ENCODE results near the gene ASAP2. TPM values are rescaled to one million over a fixed set of nuclear protein-coding genes. Genes with fewer than 3 reads are reported as not detected.

The ASAP2 gene
- total RNA-seq (2021): 11.0 and 12.6 TPM in 2 replicates
- long read RNA-seq, partial matches to known transcripts: 2 of 3 reads
- long read RNA-seq, other reads (novel, unspliced or antisense): 1 of 3 reads

DNA sequence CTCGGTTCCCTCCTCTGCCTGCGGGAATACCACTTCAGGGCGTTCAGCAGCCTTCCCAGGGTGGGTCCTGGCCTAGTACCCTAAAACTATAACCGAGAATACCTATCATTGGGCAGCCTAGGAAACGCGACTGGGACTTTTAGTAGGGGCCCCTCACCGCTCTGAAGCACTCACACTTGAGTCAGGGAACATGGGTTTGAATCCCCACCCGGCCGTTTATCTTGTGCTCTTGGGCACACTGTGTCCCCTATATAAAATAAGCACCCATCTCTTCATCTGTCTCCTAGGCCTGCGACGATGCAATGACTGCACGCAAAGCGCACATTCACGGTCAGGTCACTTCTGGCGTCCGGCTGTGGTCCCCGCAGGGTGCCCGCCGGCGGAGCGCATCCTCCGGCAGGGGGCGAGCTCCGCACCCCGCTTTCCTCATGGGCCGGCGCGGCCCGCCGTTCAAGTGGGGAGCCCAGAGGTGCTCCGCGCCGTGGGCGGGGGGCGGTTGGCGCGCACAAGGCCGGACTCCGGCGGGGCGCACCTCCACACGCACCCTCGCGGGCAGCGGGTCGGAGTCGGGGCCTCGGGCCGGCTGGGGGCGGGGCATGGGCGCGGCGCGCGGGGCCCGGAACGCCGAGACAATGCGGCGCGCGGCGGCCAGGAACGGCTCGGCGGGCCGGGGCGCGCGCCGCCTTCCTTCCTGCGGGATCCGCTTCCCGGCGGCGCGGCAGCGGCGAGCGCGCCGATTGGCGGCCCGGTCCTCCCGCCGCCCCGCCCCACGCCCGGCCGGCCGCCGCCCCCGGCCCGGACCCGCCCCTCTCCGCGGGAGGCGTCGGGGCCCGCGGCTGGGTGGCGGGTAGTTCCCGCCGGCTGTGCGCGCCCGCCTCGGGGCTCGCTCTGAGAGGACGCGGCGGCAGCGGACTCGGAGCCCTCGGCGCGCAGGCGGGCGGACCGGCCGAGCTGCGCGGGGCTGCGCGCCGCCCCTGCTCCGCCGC lies at the start of gene ASAP2:
Gene ASAP2 (plus strand): TSS at position 850 of the 986 bp plus-strand sequence. CDS start 293 bp downstream, outside the sequence.
- WGBS (ENCODE audit: extremely low coverage, insufficient read length, low lambda C conversion rate): no CpG with 5 or more reads among the region's 128 CpGs
- peak; percentile 65 for DNase-seq

More for the DNA sequence above, at the start of gene ASAP2:
- Histone ChIP-seq H4K91ac (ENCODE audit: insufficient read length, low read depth, low read length) (no peak within 1 kb of the TSS), H2AFZ (ENCODE audit: low read length) (no peak within 1 kb of the TSS), H3K9ac (ENCODE audit: extremely low read depth, insufficient read length, low read length) (peak within 1 kb of the TSS; percentile 62), H2BK120ac (ENCODE audit: low read depth, low read length, poor library complexity, severe bottlenecking) (no peak within 1 kb of the TSS), H3T11ph (ENCODE audit: low read length) (no peak within 1 kb of the TSS), H4K5ac (ENCODE audit: insufficient read length, low read depth, low read length) (no peak within 1 kb of the TSS), H2BK12ac (ENCODE audit: insufficient read length, low read depth, low read length) (no peak within 1 kb of the TSS), H4K20me1 (ENCODE audit: control insufficient read depth, insufficient read depth, insufficient read length) (no peaks in the 10 kb centered on the region), H3K4me2 (ENCODE audit: insufficient read depth, insufficient read length, low read length) (peak within 1 kb of the TSS; percentile 79), H3K14ac (ENCODE audit: insufficient read depth, low read length) (peak within 1 kb of the TSS; percentile 97), H2AK5ac (ENCODE audit: insufficient read length, low read length) (no peak within 1 kb of the TSS), H3K18ac (ENCODE audit: insufficient read length, low read depth, low read length) (peak within 1 kb of the TSS; percentile 83), H2BK15ac (ENCODE audit: low read depth, low read length) (no peak within 1 kb of the TSS), H3K79me1 (ENCODE audit: insufficient read depth, low read depth, low read length, poor library complexity, severe bottlenecking) (no peaks in the 10 kb centered on the region), H4K8ac (replicated peaks; ENCODE audit: insufficient read length, low read depth, low read length) (no peak within 1 kb of the TSS), H3K56ac (ENCODE audit: insufficient read length, low read depth, low read length) (no peak within 1 kb of the TSS), H3K27ac (ENCODE audit: insufficient read length, low read depth, low read length) (no peak within 1 kb of the TSS), H2BK5ac (ENCODE audit: insufficient read length, low read length) (no peak within 1 kb of the TSS), H3K27me3 (ENCODE audit: insufficient read depth, low read length) (no peaks in the 10 kb centered on the region), H3K23me2 (ENCODE audit: insufficient read length, low read depth, low read length, poor library complexity, severe bottlenecking) (peaks cover 9% of the 10 kb centered on the region), H3K9me3 (ENCODE audit: control insufficient read depth, low read depth, low read length) (no peaks in the 10 kb centered on the region), H3K23ac (ENCODE audit: insufficient read length, low read depth, low read length) (no peak within 1 kb of the TSS), H2BK20ac (ENCODE audit: low read depth, low read length, poor library complexity, severe bottlenecking) (no peak within 1 kb of the TSS), H3K4ac (ENCODE audit: low read depth, low read length) (no peak within 1 kb of the TSS; the same call in 1 of the 2 replicates), H3K4me1 (ENCODE audit: insufficient read depth, low read length) (no peaks in the 10 kb centered on the region), H3K79me2 (ENCODE audit: insufficient read depth, low read length) (no peaks in the 10 kb centered on the region)
- H3K4me3 Mint-ChIP-seq: peak within 1 kb of the TSS; percentile 77 to 94
- H3K9me3 Mint-ChIP-seq: no peaks in the 10 kb centered on the region
- H3K27ac Mint-ChIP-seq: no peak within 1 kb of the TSS
- H3K27me3 Mint-ChIP-seq (ENCODE audit: low read depth): peaks cover 29% of the 10 kb centered on the region
- peaks cover 0 to 6% (median 2%) of the 10 kb centered on the region in 3 experiments; a peak in 4 of 7 replicates for H3K36me3 Mint-ChIP-seq (ENCODE audit: insufficient read depth in 1 of 3, low read depth in 3 of 3)
- peak; percentile 80 for TF ChIP-seq CTCF (conservative IDR thresholded peaks at IDR 0.05)
- peaks cover 24% of the 10 kb centered on the region in 2 experiments for H3K4me1 Mint-ChIP-seq

Data from H9 (cell line).